Measurements from ENCODE around the gene EPS8L3. TPM values are rescaled to one million over a fixed set of nuclear protein-coding genes. Genes with fewer than 3 reads are reported as not detected.

EPS8L3 gene
- total and polyA plus RNA-seq, 2 of the 8 experiments (the other 6 are each of a cell fraction or from before 2014, with no cell fraction given) = not detected

DNA sequence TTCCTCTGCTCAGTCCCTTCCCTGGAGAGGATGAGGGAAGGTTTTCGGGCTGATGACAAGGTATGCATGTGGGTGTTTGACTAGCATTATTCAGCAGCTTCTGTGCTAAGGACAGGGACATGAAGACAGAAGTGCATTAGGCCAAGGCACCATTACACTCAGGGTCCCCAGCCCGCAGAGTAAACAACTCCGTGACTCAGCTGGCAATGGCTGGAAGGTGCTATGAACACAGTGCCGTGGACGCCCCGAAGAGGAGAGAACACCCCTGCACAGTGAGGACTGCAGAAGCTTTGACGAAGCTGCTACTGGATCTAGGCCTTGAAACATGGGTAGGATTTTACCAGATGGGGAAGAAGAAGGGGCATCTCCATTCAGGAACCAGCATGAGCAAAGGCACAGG lies 13.7 kb upstream of the EPS8L3 start:
- no peak overlapping the region for H3K4me2 ChIP-seq (ENCODE audit: insufficient read depth in 1 of 2, low read depth in 2 of 2, low read length in 2 of 2)
- no peak for DNase-seq (ENCODE audit: low read depth in 1 of 2, low spot score in 2 of 2)
- no peak overlapping the region for H3K4me3 ChIP-seq (ENCODE audit: extremely low read depth in 1 of 4, insufficient read depth in 2 of 4, low read depth in 3 of 4, low read length in 4 of 4)
- no peak overlapping the region for H2BK120ac ChIP-seq (replicated peaks; ENCODE audit: low read depth, low read length)
- H4K91ac ChIP-seq (replicated peaks; ENCODE audit: insufficient read length, low read length) = no peak overlapping the region
- H2BK20ac ChIP-seq (ENCODE audit: low read length) = no peak overlapping the region
- no peak overlapping the region for H2BK5ac ChIP-seq (ENCODE audit: low read depth, low read length)
- no peak overlapping the region for H3K4ac ChIP-seq (replicated peaks; ENCODE audit: insufficient read length, low read depth, low read length)
- H3K18ac ChIP-seq (ENCODE audit: extremely low read depth, low read length) = no peak overlapping the region
- FAIRE-seq = no peak
- no peak overlapping the region for H3K56ac ChIP-seq (replicated peaks; ENCODE audit: insufficient read length, low read depth, low read length)
- H2AK5ac ChIP-seq (ENCODE audit: low read depth, low read length) = no peak overlapping the region
- 90% methylated on average over 7 of the region's 7 CpGs; no CpG with 5 or more reads in 1 of the 2 experiments for WGBS, 2 experiments (ENCODE audit: extremely low coverage in 1 of 2, insufficient coverage in 1 of 2, insufficient read length in 1 of 2, insufficient replicate concordance in 2 of 2, low coverage in 1 of 2, low lambda C conversion rate in 2 of 2, missing lambda C conversion rate in 1 of 2)
- ChIA-PET POLR2A (ENCODE audit: partially characterized antibody) (interaction anchor here (0.5 to 2.3 kb wide), 3 partner anchors 99 to 268 kb away, joined by 3 to 10 read pairs (median 3); partner anchors contain the start of gene AHCYL1), CTCF (ENCODE audit: partially characterized antibody) (interaction anchor here (0.6 to 27.2 kb wide), 54 partner anchors 11 to 339 kb away, joined by 3 to 700 read pairs (median 5); partner anchors contain the start of genes AHCYL1 and EPS8L3)
- no peaks in the 10 kb centered on the region for H3K36me3 ChIP-seq (ENCODE audit: control insufficient read depth in 2 of 4, insufficient read depth in 4 of 4, low read length in 3 of 4)
- no peak overlapping the region for H3K14ac ChIP-seq (ENCODE audit: insufficient read length)
- H3K9me3 ChIP-seq (ENCODE audit: insufficient read depth in 2 of 2, low read depth in 1 of 2, low read length in 1 of 2) = peaks cover 7 to 8% of the 10 kb centered on the region in 2 experiments; a peak in 3 of 4 replicates
- no peak overlapping the region for H2BK15ac ChIP-seq (ENCODE audit: low read length)
- H3K23me2 ChIP-seq (ENCODE audit: low read depth, low read length) = no peaks in the 10 kb centered on the region
- H4K20me1 ChIP-seq (replicated peaks in 1 of 2; ENCODE audit: control insufficient read depth in 1 of 2, insufficient read depth in 2 of 2, low read length in 2 of 2) = no peaks in the 10 kb centered on the region
- H2BK12ac ChIP-seq (ENCODE audit: low read depth, low read length) = peak overlapping the region; percentile 51; the same call in 1 of the 2 replicates
- H4K5ac ChIP-seq (ENCODE audit: insufficient read length, low read depth, low read length) = no peak overlapping the region
- no peak overlapping the region for H3K27ac ChIP-seq (ENCODE audit: low read depth, low read length)
- H3K23ac ChIP-seq (ENCODE audit: insufficient read length) = no peak overlapping the region
- H3K79me2 ChIP-seq (ENCODE audit: control insufficient read depth in 1 of 2, insufficient read depth in 2 of 2, low read length in 2 of 2) = no peaks in the 10 kb centered on the region
- peaks cover 0 to 4% (median 0%) of the 10 kb centered on the region in 4 experiments; a peak in 2 of 7 replicates for H3K4me1 ChIP-seq (replicated peaks in 1 of 4; ENCODE audit: control insufficient read depth in 3 of 4, insufficient read depth in 4 of 4, low read length in 3 of 4)
- no peak overlapping the region for H3K9ac ChIP-seq (replicated peaks in 1 of 4; ENCODE audit: extremely low read depth in 1 of 4, low read depth in 3 of 4, low read length in 3 of 4)
- no peaks in the 10 kb centered on the region; a peak in 2 of 7 replicates for H3K27me3 ChIP-seq (replicated peaks in 1 of 4; ENCODE audit: control insufficient read depth in 3 of 4, extremely low read depth in 1 of 4, insufficient read depth in 3 of 4, low read length in 3 of 4)
- no peak for TF ChIP-seq EP300 (IDR thresholded peaks at IDR 0.05; ENCODE audit: borderline replicate concordance in 1 of 2, low read depth in 2 of 2, low read length in 2 of 2)
- H4K8ac ChIP-seq (ENCODE audit: extremely low read depth, insufficient read depth, low read length) = no peak overlapping the region
- H3K79me1 ChIP-seq (ENCODE audit: low read depth, low read length) = no peaks in the 10 kb centered on the region
- peak overlapping the region; percentile 80 for H2AFZ ChIP-seq (ENCODE audit: low read length)

Data from H1 (cell line).